RWPE1 (cell line): Measurements from ENCODE around the gene SLC43A2.

Source experiments
- CTCF ChIA-PET: fragments of 350-600 bp; sonication (Branson Sonifier 250); formaldehyde crosslinking; extraction: SDS; loops from one replicate; lab custom pipeline; 2021; lab: Yijun Ruan, JAX
- POLR2A ChIA-PET: fragments of 400-600 bp; formaldehyde crosslinking; extraction: SDS; loops from one replicate; lab custom pipeline; 2020; ENCODE audit warnings: antibody characterized with exemption; ENCODE audit not compliant: low non-redundant PET; lab: Yijun Ruan, JAX
- DNase-seq: peaks from one replicate; pipeline ENCODE4 v3.0.0; 2012; ENCODE audit warnings: low spot score
- H3K27ac ChIP-seq: fragments of 450-650 bp; 2 replicates; pipeline ENCODE4 v1.5.1; 2017
- TF ChIP-seq, protein P1 (sequence below): fragments of 450-650 bp; conservative IDR thresholded peaks from 2 replicates; pipeline ENCODE4 v1.5.1; 2017; ENCODE audit warnings: low read depth, mild to moderate bottlenecking

The SLC43A2 gene

DNA sequence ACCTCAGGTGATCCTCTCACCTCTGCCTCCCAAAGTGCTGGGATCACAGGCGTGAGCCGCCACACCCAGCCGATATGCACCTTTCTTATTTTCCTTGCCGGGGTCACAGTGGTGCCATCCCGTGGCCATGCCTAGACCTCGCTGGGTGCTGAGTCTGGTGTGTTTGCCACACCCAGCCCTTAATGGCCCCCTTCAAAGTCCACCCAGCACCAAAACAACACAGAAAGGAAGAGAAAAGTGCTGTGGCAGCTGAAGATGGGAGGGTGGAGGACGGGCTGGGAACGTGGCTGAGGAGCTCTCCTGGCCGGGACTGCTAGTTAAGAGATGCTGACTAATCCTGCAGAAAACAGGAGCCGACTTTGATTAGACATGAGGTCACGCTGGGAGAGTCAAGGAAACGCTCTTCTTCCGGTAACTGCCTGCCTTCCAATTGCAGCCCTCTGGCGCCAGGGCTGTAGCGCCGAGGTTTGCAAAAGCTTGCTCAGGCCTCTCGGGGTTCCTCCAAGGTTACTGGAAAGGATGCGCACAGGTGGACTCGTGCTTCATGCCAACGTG lies 10.9 kb downstream of the SLC43A2 start:
- CTCF ChIA-PET = interaction anchor here (1.5 to 2.3 kb wide), 2 partner anchors 12 to 43 kb away, joined by 6 to 9 read pairs; no protein-coding TSS in a partner anchor
- peak; percentile 49 for DNase-seq
- H3K27ac ChIP-seq = peak overlapping the region; percentile 25
- TF ChIP-seq, protein P1, sequence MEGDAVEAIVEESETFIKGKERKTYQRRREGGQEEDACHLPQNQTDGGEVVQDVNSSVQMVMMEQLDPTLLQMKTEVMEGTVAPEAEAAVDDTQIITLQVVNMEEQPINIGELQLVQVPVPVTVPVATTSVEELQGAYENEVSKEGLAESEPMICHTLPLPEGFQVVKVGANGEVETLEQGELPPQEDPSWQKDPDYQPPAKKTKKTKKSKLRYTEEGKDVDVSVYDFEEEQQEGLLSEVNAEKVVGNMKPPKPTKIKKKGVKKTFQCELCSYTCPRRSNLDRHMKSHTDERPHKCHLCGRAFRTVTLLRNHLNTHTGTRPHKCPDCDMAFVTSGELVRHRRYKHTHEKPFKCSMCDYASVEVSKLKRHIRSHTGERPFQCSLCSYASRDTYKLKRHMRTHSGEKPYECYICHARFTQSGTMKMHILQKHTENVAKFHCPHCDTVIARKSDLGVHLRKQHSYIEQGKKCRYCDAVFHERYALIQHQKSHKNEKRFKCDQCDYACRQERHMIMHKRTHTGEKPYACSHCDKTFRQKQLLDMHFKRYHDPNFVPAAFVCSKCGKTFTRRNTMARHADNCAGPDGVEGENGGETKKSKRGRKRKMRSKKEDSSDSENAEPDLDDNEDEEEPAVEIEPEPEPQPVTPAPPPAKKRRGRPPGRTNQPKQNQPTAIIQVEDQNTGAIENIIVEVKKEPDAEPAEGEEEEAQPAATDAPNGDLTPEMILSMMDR = no peak
- POLR2A ChIA-PET = no interaction called here

DNA sequence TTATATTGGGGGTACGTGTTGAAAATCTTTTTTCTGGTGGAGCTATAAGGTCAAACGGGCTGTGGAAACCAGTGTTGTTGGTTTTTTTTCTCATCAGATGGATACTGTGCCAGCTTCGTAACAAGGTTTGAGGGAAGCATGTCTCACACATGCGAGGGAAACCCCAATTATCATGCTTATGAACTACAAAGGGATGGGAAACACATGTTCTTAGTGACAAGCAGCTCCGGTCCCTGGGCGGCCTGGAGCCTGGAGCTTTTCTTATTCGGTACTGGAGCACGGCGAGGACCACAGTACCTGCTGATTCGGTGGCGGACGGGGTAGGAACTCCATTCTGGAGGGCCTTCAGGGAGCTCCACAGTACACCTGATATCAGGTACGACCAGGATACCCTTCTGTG lies 12.5 kb downstream of the SLC43A2 start:
- TF ChIP-seq, protein P1 = no peak
- ChIA-PET CTCF (interaction anchor here (0.7 to 2.3 kb wide), 2 partner anchors 18 to 42 kb away, joined by 3 to 11 read pairs; no protein-coding TSS in a partner anchor), POLR2A (no interaction called here)
- DNase-seq = no peak
- no peak overlapping the region for H3K27ac ChIP-seq

DNA sequence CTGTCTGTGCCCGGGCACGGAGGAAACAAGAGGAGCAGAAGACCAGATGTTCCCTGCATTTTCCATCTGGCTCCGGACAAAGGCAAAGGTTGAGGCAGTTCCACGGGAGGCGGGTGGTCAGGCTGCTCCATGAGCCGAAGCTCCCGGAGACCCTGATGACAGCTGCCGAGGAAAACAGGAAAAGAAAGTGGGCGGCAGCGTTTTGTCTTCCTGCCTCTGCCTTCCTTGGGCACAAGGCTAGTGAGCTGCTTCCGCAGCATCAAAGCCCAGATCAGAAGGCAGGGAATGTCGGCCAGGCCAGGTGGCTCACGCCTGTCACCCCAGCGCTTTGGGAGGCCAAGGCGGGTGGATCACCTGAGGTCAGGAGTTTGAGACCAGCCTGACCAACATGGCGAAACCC lies 16.2 kb downstream of the SLC43A2 start:
- ChIA-PET POLR2A (no interaction called here), CTCF (no interaction called here)
- no peak overlapping the region for H3K27ac ChIP-seq
- no peak for DNase-seq
- TF ChIP-seq, protein P1 = no peak

DNA sequence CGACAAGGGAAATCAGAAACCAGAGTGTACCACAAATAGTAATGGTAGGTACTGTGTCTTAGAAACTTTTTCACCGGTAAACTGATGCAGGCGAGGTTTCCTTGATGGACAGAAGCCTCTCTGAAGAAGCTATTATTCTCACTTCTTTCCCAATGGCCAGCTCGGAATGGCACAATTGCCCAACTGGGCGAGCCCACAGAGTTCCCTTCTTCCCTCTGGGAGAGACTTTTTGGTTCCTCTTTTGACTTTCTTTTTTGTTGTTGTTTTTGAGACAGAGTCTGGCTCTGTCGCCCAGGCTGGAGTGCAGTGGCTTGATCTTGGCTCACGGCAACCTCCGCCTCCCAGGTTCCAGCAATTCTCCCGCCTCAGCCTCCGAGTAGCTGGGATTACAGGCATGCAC lies 16.9 kb downstream of the SLC43A2 start:
- TF ChIP-seq, protein P1 = no peak
- no peak for DNase-seq
- POLR2A ChIA-PET = no interaction called here

DNA sequence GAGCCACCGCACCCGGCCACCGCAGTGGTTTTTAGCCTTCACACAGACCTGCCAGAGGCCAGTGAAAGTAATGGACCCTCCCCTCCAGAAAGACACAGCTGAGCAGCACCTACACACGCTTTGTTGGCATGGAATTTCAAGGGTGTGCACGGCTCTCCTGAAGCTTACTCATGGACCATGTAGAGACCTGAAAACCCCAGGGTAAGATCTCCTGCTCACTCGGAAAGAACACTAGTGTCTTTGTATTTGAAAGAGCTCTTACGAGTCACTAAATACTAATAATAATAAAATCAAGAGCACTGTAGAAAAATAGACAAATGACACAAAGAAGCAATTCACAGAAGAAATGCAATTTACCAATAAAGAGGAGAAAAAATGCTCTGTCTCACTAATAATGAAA lies 20.0 kb downstream of the SLC43A2 start:
- no peak for DNase-seq
- H3K27ac ChIP-seq = no peak overlapping the region
- POLR2A ChIA-PET = no interaction called here
- CTCF ChIA-PET = interaction anchor here (1.2 kb wide), 1 partner anchor 34 kb away, joined by 4 read pairs; no protein-coding TSS in a partner anchor
- TF ChIP-seq, protein P1 = no peak

More for the DNA sequence above, 16.9 kb downstream of the SLC43A2 start:
- H3K27ac ChIP-seq = 0 out of 2 replicates have a peak overlapping the region, but pooled peaks have one; percentile 21
- CTCF ChIA-PET = interaction anchor here (0.6 kb wide), 1 partner anchor 352 kb away, joined by 3 read pairs; no protein-coding TSS in a partner anchor

DNA sequence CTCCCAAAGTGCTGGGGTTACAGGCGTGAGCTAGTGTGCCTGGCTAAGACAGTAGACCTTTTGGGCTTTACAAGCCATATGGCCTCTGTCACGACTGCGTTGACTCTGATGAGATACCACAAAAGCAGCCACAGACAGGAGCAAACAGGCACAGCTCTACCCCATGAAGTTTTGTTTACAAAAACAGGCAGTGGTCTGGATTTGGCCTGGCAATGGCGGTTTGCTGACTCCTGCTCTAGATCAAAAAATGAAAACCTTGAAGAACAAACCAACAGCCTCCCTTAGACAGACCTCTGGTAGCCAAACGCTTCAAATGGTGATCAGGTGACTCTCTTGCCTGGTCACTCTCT lies 20.7 kb downstream of the SLC43A2 start:
- ChIA-PET CTCF (interaction anchor here (1.2 kb wide), 1 partner anchor 34 kb away, joined by 4 read pairs; no protein-coding TSS in a partner anchor), POLR2A (interaction anchor here (0.5 kb wide), 1 partner anchor 1999 kb away, joined by 3 read pairs; no protein-coding TSS in a partner anchor)
- TF ChIP-seq, protein P1 = no peak
- H3K27ac ChIP-seq = peak overlapping the region; percentile 29; the same call in 1 of the 2 replicates
- no peak for DNase-seq
